ENCODE measurements around the gene CCDC7. TPM values are rescaled to one million over a fixed set of nuclear protein-coding genes. Genes with fewer than 3 reads are reported as not detected.
"Not testable (repeated sequence)": the region's sequence is repeated elsewhere in the genome, so short reads cannot be mapped to it uniquely, and the experiment has no call there.

CCDC7 gene
- total and polyA plus RNA-seq, 2 experiments from 2014 or later = 4.2 to 6.4 TPM

- no peaks in the 10 kb centered on the region for H3K36me3 ChIP-seq
- no peaks in the 10 kb centered on the region for H3K4me1 ChIP-seq (ENCODE audit: low read depth)
- H3K27ac ChIP-seq = no peak overlapping the region
- no peak for DNase-seq (ENCODE audit: low read depth in 1 of 2, low spot score in 1 of 2)
- H3K9me3 ChIP-seq (ENCODE audit: low read depth) = no peaks in the 10 kb centered on the region
- no peaks in the 10 kb centered on the region for H3K27me3 ChIP-seq
- no peak for TF ChIP-seq CTCF (IDR thresholded peaks at IDR 0.05; ENCODE audit: low read depth, low read length)
- H3K4me3 ChIP-seq = no peak overlapping the region
These were observed 31.6 kb downstream of the CCDC7 start for GRCh38 chr10:32477499-32477898.

- H3K4me3 ChIP-seq = no peak overlapping the region
- no peak overlapping the region for H3K27ac ChIP-seq
- H3K9me3 ChIP-seq (ENCODE audit: low read depth) = no peaks in the 10 kb centered on the region
- H3K4me1 ChIP-seq (ENCODE audit: low read depth) = no peaks in the 10 kb centered on the region
- H3K36me3 ChIP-seq = no peaks in the 10 kb centered on the region
- no peak for DNase-seq (ENCODE audit: low read depth in 1 of 2, low spot score in 1 of 2)
- no peak for TF ChIP-seq CTCF (IDR thresholded peaks at IDR 0.05; ENCODE audit: low read depth, low read length)
- no peaks in the 10 kb centered on the region for H3K27me3 ChIP-seq
These were observed 35.7 kb downstream of the CCDC7 start for GRCh38 chr10:32481606-32482005.

- not testable (repeated sequence) for H3K27ac ChIP-seq; H3K27me3 ChIP-seq; H3K9me3 ChIP-seq (ENCODE audit: low read depth); H3K4me3 ChIP-seq; DNase-seq (ENCODE audit: low read depth in 1 of 2, low spot score in 1 of 2); H3K4me1 ChIP-seq (ENCODE audit: low read depth); H3K36me3 ChIP-seq
These were observed 37.1 kb downstream of the CCDC7 start for GRCh38 chr10:32483019-32483502.

GRCh38 chr10:32488038-32488437 lies 42.1 kb downstream of the CCDC7 start:
- H3K27me3 ChIP-seq; H3K4me1 ChIP-seq (ENCODE audit: low read depth); H3K36me3 ChIP-seq; H3K27ac ChIP-seq; H3K4me3 ChIP-seq; H3K9me3 ChIP-seq (ENCODE audit: low read depth); DNase-seq (ENCODE audit: low read depth in 1 of 2, low spot score in 1 of 2): not testable (repeated sequence)

GRCh38 chr10:32489158-32489557 lies 43.2 kb downstream of the CCDC7 start:
- Histone ChIP-seq H3K27ac (no peak overlapping the region), H3K36me3 (no peaks in the 10 kb centered on the region), H3K9me3 (ENCODE audit: low read depth) (no peaks in the 10 kb centered on the region), H3K27me3 (no peaks in the 10 kb centered on the region), H3K4me3 (no peak overlapping the region), H3K4me1 (ENCODE audit: low read depth) (no peaks in the 10 kb centered on the region)
- TF ChIP-seq CTCF (IDR thresholded peaks at IDR 0.05; ENCODE audit: low read depth, low read length) = no peak
- no peak for DNase-seq (ENCODE audit: low read depth in 1 of 2, low spot score in 1 of 2)

- peak in 1 of 2 donors; percentile 1 for DNase-seq (ENCODE audit: low read depth in 1 of 2, low spot score in 1 of 2)
- H3K27me3 ChIP-seq = no peaks in the 10 kb centered on the region
- no peak for TF ChIP-seq CTCF (IDR thresholded peaks at IDR 0.05; ENCODE audit: low read depth, low read length)
- H3K4me1 ChIP-seq (ENCODE audit: low read depth) = no peaks in the 10 kb centered on the region
- H3K27ac ChIP-seq = no peak overlapping the region
- H3K4me3 ChIP-seq = no peak overlapping the region
- no peaks in the 10 kb centered on the region for H3K36me3 ChIP-seq
- H3K9me3 ChIP-seq (ENCODE audit: low read depth) = no peaks in the 10 kb centered on the region
These were observed 44.0 kb downstream of the CCDC7 start for GRCh38 chr10:32489901-32490300.

GRCh38 chr10:32494562-32494961 lies 48.6 kb downstream of the CCDC7 start:
- not testable (repeated sequence) for H3K27me3 ChIP-seq; H3K36me3 ChIP-seq; H3K9me3 ChIP-seq (ENCODE audit: low read depth); H3K27ac ChIP-seq; H3K4me1 ChIP-seq (ENCODE audit: low read depth); DNase-seq (ENCODE audit: low read depth in 1 of 2, low spot score in 1 of 2); H3K4me3 ChIP-seq

GRCh38 chr10:32500136-32500535 lies 54.2 kb downstream of the CCDC7 start:
- DNase-seq (ENCODE audit: low read depth in 1 of 2, low spot score in 1 of 2); H3K9me3 ChIP-seq (ENCODE audit: low read depth); H3K36me3 ChIP-seq; H3K27ac ChIP-seq; H3K27me3 ChIP-seq; H3K4me3 ChIP-seq; H3K4me1 ChIP-seq (ENCODE audit: low read depth): not testable (repeated sequence)

All from cardiac muscle cell (in vitro differentiated cells and primary cell).